ENCODE results near the gene SPATA20.

GRCh38 chr17:50520483-50520882 lies 26.5 kb upstream of the SPATA20 start:
- TF ChIP-seq, protein P1, sequence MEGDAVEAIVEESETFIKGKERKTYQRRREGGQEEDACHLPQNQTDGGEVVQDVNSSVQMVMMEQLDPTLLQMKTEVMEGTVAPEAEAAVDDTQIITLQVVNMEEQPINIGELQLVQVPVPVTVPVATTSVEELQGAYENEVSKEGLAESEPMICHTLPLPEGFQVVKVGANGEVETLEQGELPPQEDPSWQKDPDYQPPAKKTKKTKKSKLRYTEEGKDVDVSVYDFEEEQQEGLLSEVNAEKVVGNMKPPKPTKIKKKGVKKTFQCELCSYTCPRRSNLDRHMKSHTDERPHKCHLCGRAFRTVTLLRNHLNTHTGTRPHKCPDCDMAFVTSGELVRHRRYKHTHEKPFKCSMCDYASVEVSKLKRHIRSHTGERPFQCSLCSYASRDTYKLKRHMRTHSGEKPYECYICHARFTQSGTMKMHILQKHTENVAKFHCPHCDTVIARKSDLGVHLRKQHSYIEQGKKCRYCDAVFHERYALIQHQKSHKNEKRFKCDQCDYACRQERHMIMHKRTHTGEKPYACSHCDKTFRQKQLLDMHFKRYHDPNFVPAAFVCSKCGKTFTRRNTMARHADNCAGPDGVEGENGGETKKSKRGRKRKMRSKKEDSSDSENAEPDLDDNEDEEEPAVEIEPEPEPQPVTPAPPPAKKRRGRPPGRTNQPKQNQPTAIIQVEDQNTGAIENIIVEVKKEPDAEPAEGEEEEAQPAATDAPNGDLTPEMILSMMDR (IDR thresholded peaks at IDR 0.05): no peak
- no peak for TF ChIP-seq POLR2A (IDR thresholded peaks at IDR 0.05)
